22Rv1 (cell line): ENCODE data around the gene AGBL3.
"Not testable (repeated sequence)": the region's sequence is repeated elsewhere in the genome, so short reads cannot be mapped to it uniquely, and the experiment has no call there.

ENCODE experiments used
- CTCF ChIP-seq: fragments of 450-650 bp; IDR thresholded peaks from 2 replicates; pipeline ENCODE4 v1.5.1; 2017; ENCODE audit warnings: mild to moderate bottlenecking
- ZFX ChIP-seq: fragments of 450-650 bp; IDR thresholded peaks from 2 replicates; pipeline ENCODE4 v1.6.1; 2017; ENCODE audit warnings: antibody characterized with exemption, borderline replicate concordance

GRCh38 chr7:135124631-135125030 is 138.3 kb downstream of the AGBL3 start:
- TF ChIP-seq CTCF, ZFX: not testable (repeated sequence)
